Adrenal gland (tissue), 12 donors: ENCODE measurements around the gene RELN. TPM values are rescaled to one million over a fixed set of nuclear protein-coding genes. Genes with fewer than 3 reads are reported as not detected.

Experiments
- DNase-seq, 7 donors: peaks; one replicate each; pipeline ENCODE4 v3.0.0-alpha.2; 2019 to 2020
- H3K27ac ChIP-seq, 5 donors: fragments of 200-600 bp; sonication (generic) in 4 of 5; 1 replicate in 3 of 5; 2 replicates in 2 of 5; pipeline versions ENCODE4 v1.5.1 to v1.8.0; 2016 to 2020; ENCODE audit warnings: mild to moderate bottlenecking in 1 of 5
- H3K27me3 ChIP-seq: fragments of 200-600 bp; 2 replicates; pipeline ENCODE4 v1.8.0; 2021
- H3K36me3 ChIP-seq, 2 donors: fragments of 200-600 bp; replicated peaks in 1 of 2; 1 replicate in 1 of 2; 2 replicates in 1 of 2; pipeline versions ENCODE4 v1.5.1 to v1.8.0; 2018 to 2022
- H3K4me1 ChIP-seq, 2 donors: fragments of 200-600 bp; replicated peaks in 1 of 2; 1 replicate in 1 of 2; 2 replicates in 1 of 2; pipeline versions ENCODE4 v1.5.1 to v1.8.0; 2018 to 2021
- H3K4me3 ChIP-seq, 4 donors: fragments of 200-600 bp; sonication (generic) in 3 of 4; one replicate each; pipeline ENCODE4 v1.5.1; 2016 to 2018
- H3K9me3 ChIP-seq, 3 donors: fragments of 200-600 bp; sonication (generic) in 1 of 3; replicated peaks in 1 of 3; 1 replicate in 2 of 3; 2 replicates in 1 of 3; pipeline versions ENCODE4 v1.5.1 to v1.8.0; 2016 to 2021
- POLR2A ChIP-seq, 2 donors: fragments of 450-650 bp; IDR thresholded peaks; one replicate each; pipeline ENCODE4 v1.6.1; 2017; ENCODE audit warnings: antibody characterized with exemption in 2 of 2, mild to moderate bottlenecking in 2 of 2, moderate library complexity in 1 of 2
- WGBS, 4 donors: extraction: QIAGEN DNeasy Blood & Tissue Kit in 2 of 4; methylation state at CpG; one replicate each; pipeline versions ENCODE4 v1.1.5 to v1.1.7; 2013 to 2017; 5-methylcytosine and 5-hydroxymethylcytosine counted together
- intact Hi-C, 2 donors: fragments of 100-400 bp; cut with DNase I; formaldehyde crosslinking; loops; one replicate each; pipeline versions ENCODE4 v1.14.1 to v1.15.0; 2022 to 2023
- polyA plus RNA-seq, 3 donors: library from polyadenylated mRNA; stranded (reverse); fragments of 200-250 nt in 2 of 3; fragments of 350-450 nt in 1 of 3; fragmentation: Illumina TruSeq in 1 of 3; extraction: RNeasy Lipid Tissue Mini Kit (QIAGEN cat#74804) in 1 of 3; gene quantifications; one replicate each; pipeline ENCODE4 v1.2.3, GENCODE V29; 2013 to 2014
- total RNA-seq, 9 donors: library from RNA; depleted of rRNA in 4 of 9; stranded (reverse); fragments of >200 nt in 4 of 9; fragments of 120-200 nt in 1 of 9; fragmentation: NEBNext Ultra II Directional in 1 of 9; extraction: Animal tissue kit (Norgen Biotek cat#: 25700) in 1 of 9; gene quantifications; one replicate each; pipeline versions ENCODE4 v1.1.0 to v1.2.4, GENCODE V29; 2013 to 2023
- TF ChIP-seq, protein P1 (sequence below), 6 experiments: fragments of 450-650 bp in 4 of 6; fragments of 200-600 bp in 2 of 6; sonication (generic) in 1 of 6; IDR thresholded peaks; 1 replicate in 5 of 6; 2 replicates in 1 of 6; pipeline versions ENCODE4 v1.5.1 to v1.8.0; 2016 to 2021; ENCODE audit warnings: antibody characterized with exemption in 6 of 6, mild to moderate bottlenecking in 2 of 6, moderate library complexity in 1 of 6
- donor health status: healthy with polysubstance abuse.
- donor health status: Bipolar disorder and iron deficiency.
- donor health status: DM: yes; HTN: yes; CAD: no.
- donor health status: DM: no; HTN: no; CAD: no.
- donor health status: DM: no; HTN: no; CAD: no.
- donor health status: DM: yes; HTN: yes; CAD: no.

The RELN gene
- total and polyA plus RNA-seq, 12 donors = 0.88 to 7.9 (median 2.3) TPM

DNA sequence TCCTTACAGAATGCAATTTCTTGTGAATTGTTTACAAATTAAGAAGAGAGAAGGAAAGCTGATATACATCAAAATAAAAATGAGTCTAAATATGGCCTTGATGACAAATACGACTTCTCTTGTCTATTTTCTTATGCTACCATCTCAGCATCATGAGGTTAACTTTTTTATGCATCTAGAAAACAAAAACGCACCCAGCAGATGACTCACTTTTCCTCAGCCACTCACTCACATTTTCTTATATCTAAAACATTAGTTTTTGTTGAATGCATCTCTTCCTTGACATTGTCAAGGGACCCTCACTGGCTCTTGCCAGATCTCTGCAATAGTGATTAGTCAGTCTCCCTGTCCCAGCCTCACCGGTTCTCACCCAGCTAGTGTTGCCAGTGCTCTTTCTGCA lies 287.0 kb downstream of the RELN start:
- H3K4me1 ChIP-seq = no peaks in the 10 kb centered on the region
- H3K9me3 ChIP-seq = no peaks in the 10 kb centered on the region
- intact Hi-C loops = no loop called here
- DNase-seq = no peak
- TF ChIP-seq, protein P1, sequence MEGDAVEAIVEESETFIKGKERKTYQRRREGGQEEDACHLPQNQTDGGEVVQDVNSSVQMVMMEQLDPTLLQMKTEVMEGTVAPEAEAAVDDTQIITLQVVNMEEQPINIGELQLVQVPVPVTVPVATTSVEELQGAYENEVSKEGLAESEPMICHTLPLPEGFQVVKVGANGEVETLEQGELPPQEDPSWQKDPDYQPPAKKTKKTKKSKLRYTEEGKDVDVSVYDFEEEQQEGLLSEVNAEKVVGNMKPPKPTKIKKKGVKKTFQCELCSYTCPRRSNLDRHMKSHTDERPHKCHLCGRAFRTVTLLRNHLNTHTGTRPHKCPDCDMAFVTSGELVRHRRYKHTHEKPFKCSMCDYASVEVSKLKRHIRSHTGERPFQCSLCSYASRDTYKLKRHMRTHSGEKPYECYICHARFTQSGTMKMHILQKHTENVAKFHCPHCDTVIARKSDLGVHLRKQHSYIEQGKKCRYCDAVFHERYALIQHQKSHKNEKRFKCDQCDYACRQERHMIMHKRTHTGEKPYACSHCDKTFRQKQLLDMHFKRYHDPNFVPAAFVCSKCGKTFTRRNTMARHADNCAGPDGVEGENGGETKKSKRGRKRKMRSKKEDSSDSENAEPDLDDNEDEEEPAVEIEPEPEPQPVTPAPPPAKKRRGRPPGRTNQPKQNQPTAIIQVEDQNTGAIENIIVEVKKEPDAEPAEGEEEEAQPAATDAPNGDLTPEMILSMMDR (IDR thresholded peaks at IDR 0.05) = no peak
- TF ChIP-seq POLR2A (IDR thresholded peaks at IDR 0.05) = no peak
- 43 to 58% (median 51%) methylated on average over 3 of the region's 3 CpGs for WGBS, 4 donors
- H3K4me3 ChIP-seq = no peak overlapping the region
- H3K27ac ChIP-seq = no peak overlapping the region
- H3K27me3 ChIP-seq = no peaks in the 10 kb centered on the region
- H3K36me3 ChIP-seq = no peaks in the 10 kb centered on the region

DNA sequence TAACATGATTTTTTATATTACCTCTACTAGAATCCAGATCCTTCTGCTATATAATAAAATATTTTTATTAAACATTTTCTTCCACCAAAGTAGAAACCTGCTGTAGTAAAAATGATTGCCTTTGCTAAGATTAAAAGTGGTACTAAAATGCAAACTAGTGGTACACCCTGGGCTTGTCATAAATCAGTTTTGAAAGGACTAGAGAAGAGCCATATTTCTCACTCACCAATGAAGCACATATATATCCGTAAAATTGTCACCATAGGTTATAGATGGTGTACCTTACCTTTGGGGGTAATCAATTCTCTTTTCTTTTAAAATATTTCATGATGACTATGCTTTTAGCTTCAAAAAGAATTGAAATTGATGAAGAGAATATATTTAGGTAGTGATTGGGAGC lies 290.4 kb downstream of the RELN start:
- H3K27me3 ChIP-seq = no peaks in the 10 kb centered on the region
- no peaks in the 10 kb centered on the region for H3K9me3 ChIP-seq
- TF ChIP-seq, protein P1 (IDR thresholded peaks at IDR 0.05) = no peak
- no peak for TF ChIP-seq POLR2A (IDR thresholded peaks at IDR 0.05)
- H3K4me1 ChIP-seq = no peaks in the 10 kb centered on the region
- no peak overlapping the region for H3K4me3 ChIP-seq
- H3K36me3 ChIP-seq = no peaks in the 10 kb centered on the region
- intact Hi-C loops = no loop called here
- DNase-seq = no peak
- no peak overlapping the region for H3K27ac ChIP-seq
- 70 to 80% (median 78%) methylated on average over 1 of the region's 1 CpG for WGBS, 4 donors

DNA sequence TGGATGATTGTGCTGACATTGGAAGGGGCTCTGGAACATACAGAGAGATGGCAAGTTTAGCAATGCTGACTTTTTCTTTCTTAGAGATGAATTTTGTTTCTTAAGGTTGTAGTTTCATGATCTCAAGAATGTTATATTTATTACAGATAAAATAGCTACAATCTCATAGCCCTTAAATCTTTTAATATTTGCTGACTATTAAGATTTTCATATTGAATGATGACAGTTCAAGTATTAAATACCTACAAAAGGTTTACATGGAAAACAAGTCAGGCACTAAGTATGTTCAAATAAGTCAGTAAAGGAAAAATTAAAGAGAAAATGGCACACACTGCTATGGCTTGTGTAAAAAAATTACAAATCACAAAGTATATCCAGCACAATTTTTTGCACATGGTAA lies 291.4 kb downstream of the RELN start:
- no peak for DNase-seq
- H3K27me3 ChIP-seq = no peaks in the 10 kb centered on the region
- no peaks in the 10 kb centered on the region for H3K36me3 ChIP-seq
- H3K9me3 ChIP-seq = no peaks in the 10 kb centered on the region
- TF ChIP-seq, protein P1 (IDR thresholded peaks at IDR 0.05) = no peak
- no peak for TF ChIP-seq POLR2A (IDR thresholded peaks at IDR 0.05)
- no peak overlapping the region for H3K4me3 ChIP-seq
- no peaks in the 10 kb centered on the region for H3K4me1 ChIP-seq
- no peak overlapping the region for H3K27ac ChIP-seq
- intact Hi-C loops = no loop called here

DNA sequence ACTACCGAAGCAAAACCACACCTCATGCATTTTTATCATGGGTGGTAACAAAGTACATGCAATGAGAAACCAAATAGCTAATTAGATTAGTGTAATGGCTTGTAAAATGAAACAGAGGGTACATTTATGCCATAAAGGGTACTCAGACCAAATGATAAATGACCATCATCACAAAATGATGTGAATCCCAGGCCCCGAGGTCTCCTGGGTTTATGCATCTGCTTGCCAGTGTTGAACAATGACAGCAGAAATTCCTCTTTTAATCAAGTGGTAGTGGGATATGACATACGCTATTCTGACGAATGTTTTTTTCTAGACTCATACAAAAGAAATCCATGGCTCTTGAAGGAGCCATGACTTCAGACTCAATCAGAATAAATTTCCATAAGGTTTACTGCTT lies 293.9 kb downstream of the RELN start:
- intact Hi-C loops = no loop called here
- Histone ChIP-seq H3K4me3 (no peak overlapping the region), H3K27ac (no peak overlapping the region), H3K36me3 (no peaks in the 10 kb centered on the region), H3K9me3 (no peaks in the 10 kb centered on the region), H3K4me1 (no peaks in the 10 kb centered on the region), H3K27me3 (no peaks in the 10 kb centered on the region)
- TF ChIP-seq, protein P1 (IDR thresholded peaks at IDR 0.05) = no peak
- no peak for TF ChIP-seq POLR2A (IDR thresholded peaks at IDR 0.05)
- 64 to 80% (median 76%) methylated on average over 4 of the region's 4 CpGs for WGBS, 4 donors
- no peak for DNase-seq
